WTC11 (cell line): ENCODE data around the gene CHMP1B. TPM values are rescaled to one million over a fixed set of nuclear protein-coding genes. Genes with fewer than 3 reads are reported as not detected.

Experiments
- ATAC-seq: fragments of 200-7000 bp; cut with Tn5 transposase; 2 replicates; pipeline ENCODE4 v1.10.0; 2021; ENCODE audit warnings: mild to moderate bottlenecking, moderate library complexity
- CTCF ChIA-PET: fragments of 300-600 bp; sonication (Branson Sonifier 250); formaldehyde crosslinking; loops from one replicate; lab custom pipeline; 2021; ENCODE audit warnings: antibody characterized with exemption; lab: Charles Lee
- POLR2A ChIA-PET: fragments of 350-600 bp; sonication (Branson Sonifier 250); formaldehyde crosslinking; loops from one replicate; lab custom pipeline; 2021; ENCODE audit warnings: antibody characterized with exemption; lab: Charles Lee
- DNase-seq: peaks from one replicate; pipeline ENCODE4 v3.0.0; 2021; ENCODE audit warnings: low spot score
- H3K27ac Mint-ChIP-seq: 2 replicates; pipeline ENCODE4 v1.8.0; 2021; ENCODE audit warnings: mixed read lengths
- H3K27me3 Mint-ChIP-seq: 2 replicates; pipeline ENCODE4 v1.8.0; 2021; ENCODE audit warnings: low read depth, mild to moderate bottlenecking, moderate library complexity, mixed read lengths
- H3K36me3 Mint-ChIP-seq: 2 replicates; pipeline ENCODE4 v1.8.0; 2021; ENCODE audit warnings: mixed read lengths
- H3K4me1 Mint-ChIP-seq: 2 replicates; pipeline ENCODE4 v1.8.0; 2022; ENCODE audit warnings: mixed read lengths
- H3K4me3 Mint-ChIP-seq: 2 replicates; pipeline ENCODE4 v1.8.0; 2021; ENCODE audit warnings: mild to moderate bottlenecking, moderate library complexity, mixed read lengths
- H3K9me3 Mint-ChIP-seq: 2 replicates; pipeline ENCODE4 v1.8.0; 2021; ENCODE audit warnings: mixed read lengths
- ATF3 ChIP-seq: sonication (generic); formaldehyde crosslinking; conservative IDR thresholded peaks from 2 replicates; pipeline ENCODE4 v1.8.1; 2022; ENCODE audit warnings: mild to moderate bottlenecking, missing genetic modification reagents
- ATF6 ChIP-seq: sonication (generic); formaldehyde crosslinking; IDR thresholded peaks from 2 replicates; pipeline ENCODE4 v1.8.1; 2023; ENCODE audit warnings: mild to moderate bottlenecking, missing genetic modification reagents
- CBFB ChIP-seq: sonication (generic); formaldehyde crosslinking; IDR thresholded peaks from 2 replicates; pipeline ENCODE4 v1.8.1; 2022; ENCODE audit warnings: mild to moderate bottlenecking, low read depth, missing genetic modification reagents
- CREM ChIP-seq: sonication (generic); formaldehyde crosslinking; IDR thresholded peaks from 2 replicates; pipeline ENCODE4 v1.8.1; 2022; ENCODE audit warnings: mild to moderate bottlenecking, missing genetic modification reagents, moderate library complexity
- EMX1 ChIP-seq: fragments of 250-450 bp; sonication (Bioruptor Pico); IDR thresholded peaks from 2 replicates; pipeline ENCODE4 v1.8.0; 2021; ENCODE audit warnings: mild to moderate bottlenecking
- FOXK1 ChIP-seq: sonication (generic); formaldehyde crosslinking; IDR thresholded peaks from 2 replicates; pipeline ENCODE4 v1.8.0; 2022; ENCODE audit warnings: mild to moderate bottlenecking, moderate library complexity, missing genetic modification reagents
- GABPB1 ChIP-seq: sonication (generic); formaldehyde crosslinking; IDR thresholded peaks from 2 replicates; pipeline ENCODE4 v1.8.1; 2023; ENCODE audit warnings: mild to moderate bottlenecking, missing genetic modification reagents
- GRHL2 ChIP-seq: fragments of 250-450 bp; sonication (Bioruptor Pico); IDR thresholded peaks from 2 replicates; pipeline ENCODE4 v1.8.0; 2022; ENCODE audit warnings: mild to moderate bottlenecking, moderate library complexity; ENCODE audit not compliant: insufficient replicate concordance, severe bottlenecking
- HMGA2 ChIP-seq: fragments of 250-450 bp; sonication (Bioruptor Pico); IDR thresholded peaks from 2 replicates; pipeline ENCODE4 v1.4.0; 2021; ENCODE audit warnings: mild to moderate bottlenecking, moderate library complexity
- MLX ChIP-seq: sonication (generic); formaldehyde crosslinking; IDR thresholded peaks from 2 replicates; pipeline ENCODE4 v1.8.1; 2023; ENCODE audit warnings: mild to moderate bottlenecking, missing genetic modification reagents, moderate library complexity
- NFYB ChIP-seq: sonication (generic); formaldehyde crosslinking; conservative IDR thresholded peaks from 2 replicates; pipeline ENCODE4 v1.8.0; 2022; ENCODE audit warnings: low read depth, missing genetic modification reagents
- PRRX2 ChIP-seq: fragments of 250-450 bp; sonication (Bioruptor Pico); IDR thresholded peaks from 2 replicates; pipeline ENCODE4 v1.8.0; 2021; ENCODE audit warnings: mild to moderate bottlenecking
- SP1 ChIP-seq: sonication (generic); formaldehyde crosslinking; conservative IDR thresholded peaks from 2 replicates; pipeline ENCODE4 v1.8.1; 2022; ENCODE audit warnings: missing genetic modification reagents
- TCF7 ChIP-seq: sonication (generic); formaldehyde crosslinking; IDR thresholded peaks from 2 replicates; pipeline ENCODE4 v1.8.0; 2022; ENCODE audit warnings: mild to moderate bottlenecking, low read depth, missing genetic modification reagents, moderate library complexity
- USF2 ChIP-seq: sonication (generic); formaldehyde crosslinking; IDR thresholded peaks from 2 replicates; pipeline ENCODE4 v1.8.1; 2023; ENCODE audit warnings: mild to moderate bottlenecking, missing genetic modification reagents, moderate library complexity
- ZBTB21 ChIP-seq: sonication (generic); formaldehyde crosslinking; IDR thresholded peaks from 2 replicates; pipeline ENCODE4 v1.8.1; 2023; ENCODE audit warnings: mild to moderate bottlenecking, missing genetic modification reagents, borderline replicate concordance
- ZNF138 ChIP-seq: sonication (generic); formaldehyde crosslinking; conservative IDR thresholded peaks from 2 replicates; pipeline ENCODE4 v1.8.1; 2022; ENCODE audit warnings: mild to moderate bottlenecking, moderate library complexity, missing genetic modification reagents
- ZNF219 ChIP-seq: sonication (generic); formaldehyde crosslinking; IDR thresholded peaks from 2 replicates; pipeline ENCODE4 v1.8.0; 2023; ENCODE audit warnings: missing genetic modification reagents, mild to moderate bottlenecking, borderline replicate concordance
- ZNF263 ChIP-seq: sonication (generic); formaldehyde crosslinking; IDR thresholded peaks from 2 replicates; pipeline ENCODE4 v1.8.1; 2022; ENCODE audit warnings: low read depth, mild to moderate bottlenecking, moderate library complexity, missing genetic modification reagents
- ZNF532 ChIP-seq: fragments of 250-450 bp; sonication (Bioruptor Pico); IDR thresholded peaks from 2 replicates; pipeline ENCODE4 v1.9.0; 2021; ENCODE audit warnings: mild to moderate bottlenecking, borderline replicate concordance
- total RNA-seq: library from RNA; stranded (reverse); gene quantifications from 3 replicates; pipeline ENCODE4 v1.2.3, GENCODE V29; 2021

Gene CHMP1B
- total RNA-seq, 1 experiment from 2014 or later: 37.2 TPM

GRCh38 chr18:11839556-11839955, 11.7 kb upstream of the CHMP1B start (continued):
- TF ChIP-seq CREM (CRISPR knock-in tag) (no peak), GRHL2 (no peak), ZNF532 (CRISPR knock-in tag) (no peak)

- peak; percentile 68 for ATAC-seq
- POLR2A ChIA-PET: interaction anchor here (0.9 to 1.9 kb wide), 2 partner anchors 11 to 155 kb away, joined by 4 to 5 read pairs; no protein-coding TSS in a partner anchor
These were observed 10.7 kb upstream of the CHMP1B start for GRCh38 chr18:11840493-11840892.

GRCh38 chr18:11842562-11842961, 8.7 kb upstream of the CHMP1B start:
- Mint-ChIP-seq H3K27me3 (no peaks in the 10 kb centered on the region), H3K27ac (no peak overlapping the region), H3K9me3 (no peaks in the 10 kb centered on the region), H3K4me3 (no peak overlapping the region), H3K4me1 (peaks cover 7% of the 10 kb centered on the region), H3K36me3 (no peaks in the 10 kb centered on the region)
- ChIA-PET CTCF (no interaction called here), POLR2A (interaction anchor here (0.7 kb wide), 1 partner anchor 140 kb away, joined by 4 read pairs; no protein-coding TSS in a partner anchor)
- TF ChIP-seq ZNF138: no peak
- TF ChIP-seq ATF6 (CRISPR knock-in tag): no peak
- TF ChIP-seq TCF7 (CRISPR knock-in tag): no peak
- no peak for TF ChIP-seq CBFB
- TF ChIP-seq HMGA2 (CRISPR knock-in tag): no peak
- TF ChIP-seq MLX (CRISPR knock-in tag): no peak
- TF ChIP-seq ZBTB21 (CRISPR knock-in tag): no peak
- no peak for TF ChIP-seq USF2 (CRISPR knock-in tag)
- no peak for TF ChIP-seq NFYB
- TF ChIP-seq ZNF263: no peak
- no peak for TF ChIP-seq GABPB1 (CRISPR knock-in tag)
- TF ChIP-seq EMX1 (CRISPR knock-in tag): no peak
- TF ChIP-seq ZNF532 (CRISPR knock-in tag): no peak
- TF ChIP-seq ATF3 (CRISPR knock-in tag): no peak
- TF ChIP-seq SP1: no peak
- ATAC-seq (no peak), DNase-seq (no peak)

More at GRCh38 chr18:11840493-11840892, 10.7 kb upstream of the CHMP1B start:
- Mint-ChIP-seq H3K27me3 (no peaks in the 10 kb centered on the region), H3K4me3 (no peak overlapping the region), H3K36me3 (no peaks in the 10 kb centered on the region), H3K4me1 (peaks cover 7% of the 10 kb centered on the region), H3K9me3 (no peaks in the 10 kb centered on the region), H3K27ac (peak overlapping the region; percentile 2)
- TF ChIP-seq ZBTB21 (CRISPR knock-in tag): no peak
- no peak for TF ChIP-seq ZNF263
- TF ChIP-seq FOXK1 (CRISPR knock-in tag): no peak
- TF ChIP-seq PRRX2 (CRISPR knock-in tag): no peak
- TF ChIP-seq ZNF219 (CRISPR knock-in tag): no peak
- CTCF ChIA-PET: interaction anchor here (0.6 to 2.7 kb wide), 12 partner anchors 9 to 208 kb away, joined by 3 to 10 read pairs (median 3); no protein-coding TSS in a partner anchor
- DNase-seq: no peak
